SHP77 treated with DMSO at 0.1 percent for 48 hours (cell line): ENCODE data around the gene ADGRA3.
A peak's percentile ranks its signal among the peaks of the same experiment; 100 is the strongest.

Source experiments
- DNase-seq: peaks from one replicate; lab custom pipeline; 2025; lab: John Stamatoyannopoulos, UW

Gene ADGRA3

GRCh38 chr4:22515888-22516541 lies at the start of gene ADGRA3:
Gene ADGRA3 (minus strand): TSS chr4:22516066. CDS start chr4:22515784, 282 bp downstream.
- DNase-seq, result no peak

GRCh38 chr4:22556495-22556894 lies 40.6 kb upstream of the ADGRA3 start:
- DNase-seq, result no peak

GRCh38 chr4:22554670-22555069 lies 38.8 kb upstream of the ADGRA3 start:
- DNase-seq, result no peak

GRCh38 chr4:22553560-22553959 lies 37.7 kb upstream of the ADGRA3 start:
- no peak for DNase-seq

- no peak for DNase-seq
Observed at GRCh38 chr4:22552812-22553211, 36.9 kb upstream of the ADGRA3 start.

GRCh38 chr4:22551550-22551949 lies 35.7 kb upstream of the ADGRA3 start:
- no peak for DNase-seq

- DNase-seq, result no peak
Observed at GRCh38 chr4:22546299-22546698, 30.4 kb upstream of the ADGRA3 start.

GRCh38 chr4:22539251-22539650 lies 23.4 kb upstream of the ADGRA3 start:
- DNase-seq, result no peak

- DNase-seq, result no peak
Observed at GRCh38 chr4:22537864-22538263, 22.0 kb upstream of the ADGRA3 start.

- no peak for DNase-seq
Observed at GRCh38 chr4:22534374-22534773, 18.5 kb upstream of the ADGRA3 start.

GRCh38 chr4:22532896-22533295 lies 17.0 kb upstream of the ADGRA3 start:
- no peak for DNase-seq

GRCh38 chr4:22532117-22532516 lies 16.3 kb upstream of the ADGRA3 start:
- DNase-seq, result no peak

- DNase-seq, result no peak
Observed at GRCh38 chr4:22531311-22532019, 15.6 kb upstream of the ADGRA3 start.

GRCh38 chr4:22524895-22525294 lies 9.0 kb upstream of the ADGRA3 start:
- DNase-seq, result no peak

- no peak for DNase-seq
Observed at GRCh38 chr4:22522706-22523501, 7.0 kb upstream of the ADGRA3 start.

GRCh38 chr4:22522206-22522605 lies 6.3 kb upstream of the ADGRA3 start:
- DNase-seq, result no peak

GRCh38 chr4:22521240-22521639 lies 5.4 kb upstream of the ADGRA3 start:
- DNase-seq, result no peak

- peak; percentile 3 for DNase-seq
Observed at GRCh38 chr4:22515145-22515887, 550 bp downstream of the ADGRA3 start.

- DNase-seq, result no peak
Observed at GRCh38 chr4:22514481-22514880, 1.4 kb downstream of the ADGRA3 start.

- no peak for DNase-seq
Observed at GRCh38 chr4:22514001-22514400, 1.9 kb downstream of the ADGRA3 start.

- no peak for DNase-seq
Observed at GRCh38 chr4:22512306-22512705, 3.6 kb downstream of the ADGRA3 start.

- DNase-seq, result no peak
Observed at GRCh38 chr4:22510750-22511149, 5.1 kb downstream of the ADGRA3 start.
